Testis (tissue), 3 donors: ENCODE results near the gene IGHMBP2. TPM values are rescaled to one million over a fixed set of nuclear protein-coding genes. Genes with fewer than 3 reads are reported as not detected.

Source experiments
- DNase-seq: peaks from one replicate; pipeline ENCODE4 v3.0.0-alpha.2; 2019
- H3K27ac ChIP-seq, 2 donors: fragments of 200-600 bp; sonication (generic); one replicate each; pipeline ENCODE4 v1.5.1; 2019
- H3K27me3 ChIP-seq: fragments of 200-600 bp; sonication (generic); one replicate; pipeline ENCODE4 v1.5.1; 2019
- H3K36me3 ChIP-seq: fragments of 200-600 bp; sonication (generic); one replicate; pipeline ENCODE4 v1.5.1; 2017; ENCODE audit warnings: low read depth; ENCODE audit errors: missing control alignments
- H3K4me1 ChIP-seq: fragments of 200-600 bp; sonication (generic); one replicate; pipeline ENCODE4 v1.5.1; 2019
- H3K4me3 ChIP-seq, 2 donors: fragments of 200-600 bp; sonication (generic); one replicate each; pipeline ENCODE4 v1.5.1; 2017 to 2019
- H3K9me3 ChIP-seq: fragments of 200-600 bp; sonication (generic); one replicate; pipeline ENCODE4 v1.5.1; 2017
- POLR2A ChIP-seq: fragments of 450-650 bp; IDR thresholded peaks from one replicate; pipeline ENCODE4 v1.6.1; 2017; ENCODE audit warnings: antibody characterized with exemption, mild to moderate bottlenecking, moderate library complexity
- WGBS, 2 donors: methylation state at CpG; one replicate each; pipeline ENCODE4 v1.1.5; 2018; 5-methylcytosine and 5-hydroxymethylcytosine counted together
- intact Hi-C: fragments of 100-400 bp; cut with DNase I; formaldehyde crosslinking; loops from one replicate; pipeline ENCODE4 v1.15.1; 2023; ENCODE audit warnings: low total_unique reads
- polyA plus RNA-seq: library from polyadenylated mRNA; stranded (reverse); fragments of 350-450 nt; fragmentation: Illumina TruSeq; extraction: RNeasy Lipid Tissue Mini Kit (QIAGEN cat#74804); gene quantifications from one replicate; pipeline ENCODE4 v1.2.3, GENCODE V29; 2014; ENCODE audit warnings: low read depth, low replicate concordance; ENCODE audit not compliant: insufficient read depth
- total RNA-seq, 2 donors: library from RNA; depleted of rRNA; stranded (reverse); fragments of >200 nt; gene quantifications; one replicate each; pipeline ENCODE4 v1.2.3, GENCODE V29; 2016
- TF ChIP-seq, protein P1 (sequence below), 3 experiments: fragments of 450-650 bp in 2 of 3; fragments of 200-600 bp in 1 of 3; sonication (generic) in 1 of 3; IDR thresholded peaks; one replicate each; pipeline ENCODE4 v1.5.1; 2016 to 2019; ENCODE audit warnings: antibody characterized with exemption in 3 of 3, mild to moderate bottlenecking in 2 of 3, moderate library complexity in 1 of 3

IGHMBP2 gene
- total and polyA plus RNA-seq, 3 donors from 2014 or later: 42.6 to 68.9 (median 47.1) TPM

DNA sequence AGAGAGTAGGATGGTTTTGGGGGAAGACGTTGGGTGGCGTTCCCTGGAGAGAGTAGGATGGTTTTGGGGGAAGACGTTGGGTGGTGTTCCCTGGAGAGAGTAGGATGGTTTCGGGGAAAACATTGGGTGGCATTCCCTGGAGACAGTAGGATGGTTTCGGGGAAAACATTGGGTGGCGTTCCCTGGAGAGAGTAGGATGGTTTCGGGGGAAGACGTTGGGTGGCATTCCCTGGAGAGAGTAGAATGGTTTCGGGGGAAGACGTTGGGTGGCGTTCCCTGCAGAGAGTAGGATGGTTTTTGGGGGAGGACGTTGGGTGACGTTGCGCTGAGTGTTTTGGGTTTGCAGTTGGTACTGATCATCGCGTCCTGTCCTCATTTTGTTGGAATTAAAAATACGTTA is 28.2 kb downstream of the IGHMBP2 start:
- H3K4me3 ChIP-seq: no peak overlapping the region
- peaks cover 27% of the 10 kb centered on the region for H3K4me1 ChIP-seq
- WGBS, 2 donors: 88 to 94% methylated on average over 17 of the region's 17 CpGs
- H3K9me3 ChIP-seq: no peaks in the 10 kb centered on the region
- H3K36me3 ChIP-seq: no peaks in the 10 kb centered on the region
- DNase-seq: no peak
- intact Hi-C loops: no loop called here
- H3K27ac ChIP-seq: no peak overlapping the region
- TF ChIP-seq, protein P1, sequence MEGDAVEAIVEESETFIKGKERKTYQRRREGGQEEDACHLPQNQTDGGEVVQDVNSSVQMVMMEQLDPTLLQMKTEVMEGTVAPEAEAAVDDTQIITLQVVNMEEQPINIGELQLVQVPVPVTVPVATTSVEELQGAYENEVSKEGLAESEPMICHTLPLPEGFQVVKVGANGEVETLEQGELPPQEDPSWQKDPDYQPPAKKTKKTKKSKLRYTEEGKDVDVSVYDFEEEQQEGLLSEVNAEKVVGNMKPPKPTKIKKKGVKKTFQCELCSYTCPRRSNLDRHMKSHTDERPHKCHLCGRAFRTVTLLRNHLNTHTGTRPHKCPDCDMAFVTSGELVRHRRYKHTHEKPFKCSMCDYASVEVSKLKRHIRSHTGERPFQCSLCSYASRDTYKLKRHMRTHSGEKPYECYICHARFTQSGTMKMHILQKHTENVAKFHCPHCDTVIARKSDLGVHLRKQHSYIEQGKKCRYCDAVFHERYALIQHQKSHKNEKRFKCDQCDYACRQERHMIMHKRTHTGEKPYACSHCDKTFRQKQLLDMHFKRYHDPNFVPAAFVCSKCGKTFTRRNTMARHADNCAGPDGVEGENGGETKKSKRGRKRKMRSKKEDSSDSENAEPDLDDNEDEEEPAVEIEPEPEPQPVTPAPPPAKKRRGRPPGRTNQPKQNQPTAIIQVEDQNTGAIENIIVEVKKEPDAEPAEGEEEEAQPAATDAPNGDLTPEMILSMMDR (IDR thresholded peaks at IDR 0.05): no peak
- TF ChIP-seq POLR2A: no peak
- no peaks in the 10 kb centered on the region for H3K27me3 ChIP-seq

DNA sequence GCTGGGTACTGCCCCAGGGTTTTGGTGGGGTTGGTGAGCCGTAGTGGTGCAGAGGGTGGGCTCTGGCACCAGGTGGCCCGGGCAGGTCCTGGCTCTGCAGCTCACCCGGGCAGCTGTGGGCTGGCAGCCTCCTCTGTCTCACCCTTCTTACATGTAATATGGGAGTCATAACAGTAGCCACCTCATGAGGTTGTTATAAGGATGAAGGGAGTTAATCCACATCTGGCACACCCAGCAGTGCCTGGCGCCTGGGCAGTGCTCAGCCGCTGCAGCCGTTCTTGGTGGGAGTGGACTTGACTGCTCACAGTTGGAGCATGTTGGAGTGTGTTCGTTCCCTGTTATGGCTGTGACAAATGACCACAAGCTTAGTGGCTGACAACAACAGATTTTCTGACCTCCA is 28.7 kb downstream of the IGHMBP2 start:
- H3K36me3 ChIP-seq: no peaks in the 10 kb centered on the region
- H3K9me3 ChIP-seq: no peaks in the 10 kb centered on the region
- no peak overlapping the region for H3K4me3 ChIP-seq
- TF ChIP-seq, protein P1 (IDR thresholded peaks at IDR 0.05): no peak
- no peak for TF ChIP-seq POLR2A
- DNase-seq: no peak
- intact Hi-C loops: no loop called here
- H3K27ac ChIP-seq: no peak overlapping the region
- H3K27me3 ChIP-seq: no peaks in the 10 kb centered on the region
- 95 to 99% methylated on average over 7 of the region's 7 CpGs for WGBS, 2 donors
- H3K4me1 ChIP-seq: peaks cover 25% of the 10 kb centered on the region

- peak overlapping the region in 1 of 2 donors; percentile 75 for H3K27ac ChIP-seq
These were observed 29.4 kb downstream of the IGHMBP2 start for GRCh38 chr11:68932933-68933577.

DNA sequence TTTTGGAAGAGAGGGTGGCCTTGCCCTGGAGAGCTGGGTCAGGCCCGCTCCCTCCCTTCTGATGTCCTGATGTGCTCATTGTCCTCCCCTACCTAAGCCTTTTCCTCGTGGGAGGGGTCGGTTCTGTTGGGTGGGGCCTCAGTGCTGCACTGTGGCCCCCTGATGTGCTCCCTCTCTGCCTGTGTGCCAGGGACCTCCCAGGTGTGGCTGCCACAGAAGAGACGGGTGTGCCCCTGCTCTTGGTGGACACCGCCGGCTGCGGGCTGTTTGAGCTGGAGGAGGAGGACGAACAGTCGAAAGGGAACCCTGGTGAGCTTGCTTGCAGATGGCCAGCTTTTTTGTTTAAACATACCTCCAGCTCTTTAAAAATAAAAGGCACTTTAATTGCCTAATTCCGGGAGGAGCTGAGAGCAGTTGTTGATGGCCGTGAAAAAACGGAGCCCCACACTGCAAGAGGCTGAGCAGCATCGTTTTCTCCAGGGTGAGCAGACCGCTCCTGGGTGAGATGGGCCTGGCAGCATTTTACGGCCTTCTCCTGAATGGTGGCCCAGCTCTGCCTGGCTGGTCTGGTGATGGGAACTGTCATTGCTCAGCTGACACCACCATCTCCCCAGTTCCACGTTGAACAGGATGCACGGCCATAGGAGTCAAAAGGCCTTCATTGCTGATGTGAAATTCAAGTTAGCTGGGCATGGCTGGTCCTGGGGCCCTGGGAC is 30.1 kb downstream of the IGHMBP2 start:
- Histone ChIP-seq H3K9me3 (no peaks in the 10 kb centered on the region), H3K36me3 (no peaks in the 10 kb centered on the region), H3K27ac (peak overlapping the region; percentile 55 to 75), H3K4me3 (no peak overlapping the region), H3K4me1 (peaks cover 20% of the 10 kb centered on the region), H3K27me3 (no peaks in the 10 kb centered on the region)
- WGBS, 2 donors: 78 to 86% methylated on average over 14 to 17 of the region's 17 CpGs
- TF ChIP-seq, protein P1 (IDR thresholded peaks at IDR 0.05): no peak
- no peak for TF ChIP-seq POLR2A
- intact Hi-C loops: no loop called here
- no peak for DNase-seq

More at GRCh38 chr11:68932933-68933577, 29.4 kb downstream of the IGHMBP2 start:
- Histone ChIP-seq H3K36me3 (no peaks in the 10 kb centered on the region), H3K4me1 (peaks cover 20% of the 10 kb centered on the region), H3K4me3 (no peak overlapping the region), H3K27me3 (no peaks in the 10 kb centered on the region), H3K9me3 (no peaks in the 10 kb centered on the region)
- intact Hi-C loops: no loop called here
- DNase-seq: no peak
- 89 to 97% methylated on average over 10 to 24 of the region's 24 CpGs for WGBS, 2 donors
- no peak for TF ChIP-seq POLR2A
- TF ChIP-seq, protein P1 (IDR thresholded peaks at IDR 0.05): no peak
